A673 (cell line): Measurements from ENCODE around the gene NUDT2. TPM values are rescaled to one million over a fixed set of nuclear protein-coding genes. Genes with fewer than 3 reads are reported as not detected.

Source experiments
- BruUV-seq: library from RNA; stranded (reverse); fragments of 400-500 nt; replicated peaks from 2 replicates; lab custom pipeline; 2021; lab: Mats Ljungman, UMichigan
- CTCF ChIA-PET: fragments of 300-600 bp; sonication (Branson Sonifier 250); formaldehyde crosslinking; loops from one replicate; lab custom pipeline; 2022; ENCODE audit warnings: antibody characterized with exemption; lab: Charles Lee
- POLR2A ChIA-PET: fragments of 300-600 bp; sonication (Branson Sonifier 250); formaldehyde crosslinking; loops from one replicate; lab custom pipeline; 2022; ENCODE audit warnings: antibody characterized with exemption; ENCODE audit not compliant: low non-redundant PET; lab: Charles Lee
- DNase-seq: peaks from one replicate; pipeline ENCODE4 v3.0.0-alpha.2; 2015; ENCODE audit warnings: low spot score
- H3K27ac ChIP-seq: fragments of 200-600 bp; sonication (generic); 2 replicates; pipeline ENCODE4 v1.5.1; 2016; ENCODE audit warnings: mixed run types, low read depth, mild to moderate bottlenecking, mixed read lengths, antibody characterized with exemption, low read length; ENCODE audit not compliant: poor library complexity, severe bottlenecking
- H3K27me3 ChIP-seq: fragments of 200-600 bp; sonication (generic); replicated peaks from 2 replicates; pipeline ENCODE4 v1.6.1; 2017; ENCODE audit warnings: mixed run types, low read depth, mild to moderate bottlenecking, mixed read lengths, antibody characterized with exemption, low read length; ENCODE audit not compliant: insufficient read depth, poor library complexity
- H3K36me3 ChIP-seq: fragments of 200-600 bp; sonication (generic); 2 replicates; pipeline ENCODE4 v1.6.1; 2016; ENCODE audit warnings: mixed run types, mild to moderate bottlenecking, mixed read lengths, antibody characterized with exemption, low read length; ENCODE audit not compliant: insufficient read depth, poor library complexity, severe bottlenecking
- H3K4me1 ChIP-seq: fragments of 200-600 bp; sonication (generic); 2 replicates; pipeline ENCODE4 v1.6.1; 2017; ENCODE audit warnings: mixed run types, mild to moderate bottlenecking, mixed read lengths, antibody characterized with exemption, low read length; ENCODE audit not compliant: insufficient read depth, poor library complexity, severe bottlenecking
- H3K4me3 ChIP-seq: fragments of 200-600 bp; sonication (generic); 2 replicates; pipeline ENCODE4 v1.5.1; 2016; ENCODE audit warnings: low read depth, mixed run types, mild to moderate bottlenecking, mixed read lengths, low read length; ENCODE audit not compliant: poor library complexity, severe bottlenecking
- H3K9me3 ChIP-seq: fragments of 200-600 bp; sonication (generic); 2 replicates; pipeline ENCODE4 v1.6.1; 2016; ENCODE audit warnings: mixed run types, low read depth, mild to moderate bottlenecking, mixed read lengths, antibody characterized with exemption, low read length; ENCODE audit not compliant: poor library complexity, severe bottlenecking
- CTCF ChIP-seq: fragments of 300-800, 200-600 bp; sonication (generic); conservative IDR thresholded peaks from 2 replicates; pipeline ENCODE4 v1.5.1; 2017; ENCODE audit warnings: low read depth, mild to moderate bottlenecking, antibody characterized with exemption, low read length, moderate library complexity, mixed read lengths
- EZH2 ChIP-seq: fragments of 200-600 bp; sonication (generic); IDR thresholded peaks from 2 replicates; pipeline ENCODE4 v1.6.1; 2017; ENCODE audit warnings: borderline replicate concordance, low read depth, mild to moderate bottlenecking, mixed read lengths, antibody characterized with exemption, low read length; ENCODE audit not compliant: poor library complexity, severe bottlenecking
- intact Hi-C: fragments of 100-400 bp; cut with micrococcal nuclease; formaldehyde crosslinking; loops from one replicate; pipeline ENCODE4 v1.10.0; 2022; ENCODE audit not compliant: unreplicated experiment
- total RNA-seq: library from RNA; stranded (reverse); gene quantifications from 2 replicates; pipeline ENCODE4 v1.2.3, GENCODE V29; 2021

NUDT2 gene
- total RNA-seq, 1 experiment from 2014 or later: 19.1 TPM

- peaks cover 26% of the 10 kb centered on the region for H3K4me1 ChIP-seq
- no peak for DNase-seq
- TF ChIP-seq EZH2: no peak
- TF ChIP-seq CTCF: no peak
- H3K9me3 ChIP-seq: no peaks in the 10 kb centered on the region
- ChIA-PET CTCF (interaction anchor here (0.6 kb wide), 1 partner anchor 857 kb away, joined by 3 read pairs; no protein-coding TSS in a partner anchor), POLR2A (no interaction called here)
- no peaks in the 10 kb centered on the region for H3K36me3 ChIP-seq
- H3K27ac ChIP-seq: no peak overlapping the region
- no peaks in the 10 kb centered on the region for H3K27me3 ChIP-seq
- H3K4me3 ChIP-seq: no peak overlapping the region
- BruUV-seq: no TSS peak
- intact Hi-C loops: no loop called here
These were observed 19.2 kb upstream of the NUDT2 start for GRCh38 chr9:34310215-34310614.

- Histone ChIP-seq H3K27ac (peak overlapping the region; percentile 18), H3K27me3 (no peaks in the 10 kb centered on the region), H3K4me3 (no peak overlapping the region), H3K9me3 (no peaks in the 10 kb centered on the region), H3K36me3 (no peaks in the 10 kb centered on the region), H3K4me1 (peaks cover 26% of the 10 kb centered on the region)
- ChIA-PET CTCF (no interaction called here), POLR2A (no interaction called here)
- TF ChIP-seq CTCF: no peak
- TF ChIP-seq EZH2: no peak
- DNase-seq: peak; percentile 75
- no TSS peak for BruUV-seq
- intact Hi-C loops: no loop called here
These were observed 17.7 kb upstream of the NUDT2 start for GRCh38 chr9:34311499-34312185.

GRCh38 chr9:34317436-34317835, 11.9 kb upstream of the NUDT2 start:
- H3K9me3 ChIP-seq: no peaks in the 10 kb centered on the region
- no TSS peak for BruUV-seq
- no peaks in the 10 kb centered on the region for H3K36me3 ChIP-seq
- ChIA-PET CTCF (no interaction called here), POLR2A (no interaction called here)
- DNase-seq: no peak
- H3K27me3 ChIP-seq: no peaks in the 10 kb centered on the region
- peaks cover 1% of the 10 kb centered on the region for H3K4me1 ChIP-seq
- H3K27ac ChIP-seq: no peak overlapping the region
- TF ChIP-seq CTCF (no peak), EZH2 (no peak)
- no peak overlapping the region for H3K4me3 ChIP-seq
- intact Hi-C loops: no loop called here
